CD14-positive monocyte (primary cell): ENCODE results near the gene ERF. TPM values are rescaled to one million over a fixed set of nuclear protein-coding genes. Genes with fewer than 3 reads are reported as not detected.

Source experiments
- DNase-seq, 3 donors: peaks; one replicate each; pipeline ENCODE4 v3.0.0-alpha.2; 2011 to 2022
- H2AFZ ChIP-seq: 2 replicates; pipeline ENCODE4 v1.6.0; 2012; ENCODE audit warnings: mild to moderate bottlenecking, low read depth, low read length, inconsistent platforms; ENCODE audit not compliant: insufficient read depth, poor library complexity, severe bottlenecking
- H3K27ac ChIP-seq, 2 donors: 1 replicate in 1 of 2; 2 replicates in 1 of 2; pipeline ENCODE4 v1.5.1; 2012 to 2013; ENCODE audit warnings: low read length in 2 of 2, control low read depth in 1 of 2, inconsistent platforms in 1 of 2, low read depth in 1 of 2, mild to moderate bottlenecking in 1 of 2
- H3K27me3 ChIP-seq, 2 donors: one replicate each; pipeline versions ENCODE4 v1.6.0 to v1.6.1; 2011 to 2013; ENCODE audit warnings: low read length in 2 of 2; ENCODE audit not compliant: control insufficient read depth in 2 of 2, insufficient read depth in 2 of 2
- H3K36me3 ChIP-seq, 2 donors: replicated peaks in 1 of 2; 1 replicate in 1 of 2; 2 replicates in 1 of 2; pipeline versions ENCODE4 v1.5.1 to v1.6.1; 2012 to 2013; ENCODE audit warnings: low read length in 2 of 2, control low read depth in 1 of 2, inconsistent platforms in 1 of 2, mild to moderate bottlenecking in 1 of 2; ENCODE audit not compliant: insufficient read depth in 2 of 2, control insufficient read depth in 1 of 2
- H3K4me1 ChIP-seq, 2 donors: 1 replicate in 1 of 2; 2 replicates in 1 of 2; pipeline versions ENCODE4 v1.5.1 to v1.6.1; 2012 to 2013; ENCODE audit warnings: low read length in 2 of 2, control low read depth in 1 of 2, inconsistent platforms in 1 of 2, mild to moderate bottlenecking in 1 of 2, moderate library complexity in 1 of 2; ENCODE audit not compliant: insufficient read depth in 2 of 2, control insufficient read depth in 1 of 2
- H3K4me2 ChIP-seq: replicated peaks from 2 replicates; pipeline ENCODE3; 2012; ENCODE audit warnings: low read length, moderate library complexity, mild to moderate bottlenecking; ENCODE audit not compliant: poor library complexity, severe bottlenecking; ENCODE audit errors: extremely low read depth
- H3K4me3 ChIP-seq, 3 experiments: fragments of 200-600 bp in 1 of 3; sonication (generic) in 1 of 3; replicated peaks in 1 of 3; 1 replicate in 2 of 3; 2 replicates in 1 of 3; pipeline ENCODE4 v1.5.1; 2011 to 2013; ENCODE audit warnings: low read length in 3 of 3, mild to moderate bottlenecking in 3 of 3, control low read depth in 2 of 3, low read depth in 2 of 3, inconsistent platforms in 1 of 3, moderate library complexity in 1 of 3
- H3K79me2 ChIP-seq: 2 replicates; pipeline ENCODE4 v1.6.0; 2012; ENCODE audit warnings: mild to moderate bottlenecking, control low read depth, inconsistent platforms, low read length, moderate library complexity; ENCODE audit not compliant: insufficient read depth
- H3K9ac ChIP-seq: 2 replicates; pipeline ENCODE4 v1.6.0; 2017; ENCODE audit warnings: low read length, mild to moderate bottlenecking; ENCODE audit not compliant: insufficient read depth, poor library complexity, severe bottlenecking
- H3K9me3 ChIP-seq, 2 donors: replicated peaks in 1 of 2; 1 replicate in 1 of 2; 2 replicates in 1 of 2; pipeline versions ENCODE4 v1.5.1 to v1.6.1; 2012 to 2013; ENCODE audit warnings: low read length in 2 of 2, control low read depth in 1 of 2; ENCODE audit not compliant: control insufficient read depth in 1 of 2, insufficient read depth in 1 of 2
- H4K20me1 ChIP-seq: 2 replicates; pipeline ENCODE4 v1.6.0; 2012; ENCODE audit warnings: mild to moderate bottlenecking, low read length, control low read depth, moderate library complexity; ENCODE audit not compliant: insufficient read depth
- H3K27ac Mint-ChIP-seq, 7 donors: one replicate each; pipeline ENCODE4 v1.8.0; 2020; ENCODE audit warnings: mild to moderate bottlenecking in 7 of 7, mixed read lengths in 7 of 7, moderate library complexity in 6 of 7, inconsistent platforms in 2 of 7
- H3K27me3 Mint-ChIP-seq, 3 donors: one replicate each; pipeline ENCODE4 v1.8.0; 2021 to 2022; ENCODE audit warnings: low read depth in 3 of 3, mild to moderate bottlenecking in 3 of 3, mixed read lengths in 3 of 3, moderate library complexity in 3 of 3, inconsistent platforms in 1 of 3
- H3K36me3 Mint-ChIP-seq, 2 donors: one replicate each; pipeline ENCODE4 v1.8.0; 2020; ENCODE audit warnings: mixed read lengths in 2 of 2, inconsistent platforms in 1 of 2, mild to moderate bottlenecking in 1 of 2
- H3K4me1 Mint-ChIP-seq: one replicate; pipeline ENCODE4 v1.8.0; 2020; ENCODE audit warnings: mild to moderate bottlenecking, mixed read lengths
- H3K4me3 Mint-ChIP-seq, 2 donors: one replicate each; pipeline ENCODE4 v1.8.0; 2020; ENCODE audit warnings: mild to moderate bottlenecking in 2 of 2, mixed read lengths in 2 of 2, moderate library complexity in 1 of 2
- H3K9me3 Mint-ChIP-seq, 7 donors: one replicate each; pipeline ENCODE4 v1.8.0; 2020 to 2022; ENCODE audit warnings: mixed read lengths in 7 of 7, mild to moderate bottlenecking in 6 of 7, moderate library complexity in 6 of 7, inconsistent platforms in 2 of 7
- WGBS: methylation state at CpG from one replicate; pipeline ENCODE4 v1.1.5; 2013; ENCODE audit warnings: missing lambda C conversion rate; ENCODE audit not compliant: insufficient coverage; 5-methylcytosine and 5-hydroxymethylcytosine counted together
- intact Hi-C, 2 donors: fragments of 100-400 bp; cut with micrococcal nuclease; formaldehyde crosslinking; loops; one replicate each; pipeline versions ENCODE4 v1.15.0 to v1.15.1; 2023
- polyA plus RNA-seq, 3 donors: library from polyadenylated mRNA; depleted of rRNA in 1 of 3; unstranded in 2 of 3; stranded (reverse) in 1 of 3; fragments of 300-500 nt in 2 of 3; fragments of >200 nt in 1 of 3; fragmentation: Illumina TruSeq in 2 of 3; gene quantifications; 1 replicate in 2 of 3; 2 replicates in 1 of 3; pipeline ENCODE4 v1.2.3, GENCODE V29; 2012 to 2021
- TF ChIP-seq, protein P1 (sequence below): fragments of 200-600 bp; IDR thresholded peaks from one replicate; pipeline ENCODE4 v1.8.0; 2022; ENCODE audit warnings: antibody characterized with exemption, mild to moderate bottlenecking

Gene ERF
- polyA plus RNA-seq, 3 donors = 2.3 to 42.6 (median 3.4) TPM

GRCh38 chr19:42198676-42199439 lies 56.1 kb downstream of the ERF start:
- peak overlapping the region; percentile 100 for H3K27ac Mint-ChIP-seq
- H3K4me1 Mint-ChIP-seq = peaks cover 84% of the 10 kb centered on the region
- Histone ChIP-seq H3K27me3 (no peaks in the 10 kb centered on the region), H3K27ac (peak overlapping the region; percentile 100), H4K20me1 (no peaks in the 10 kb centered on the region), H3K9ac (peak overlapping the region; percentile 98), H3K4me3 (peak overlapping the region; percentile 28 to 79 (median 54)), H3K4me2 (peak overlapping the region; percentile 91), H2AFZ (no peak overlapping the region), H3K36me3 (peaks cover 15 to 40% of the 10 kb centered on the region in 2 donors), H3K9me3 (peaks cover 0 to 3% of the 10 kb centered on the region in 2 donors), H3K79me2 (peaks cover 50% of the 10 kb centered on the region), H3K4me1 (peaks cover 83 to 84% of the 10 kb centered on the region in 2 donors)
- DNase-seq = no peak
- H3K9me3 Mint-ChIP-seq = peaks cover 3 to 13% (median 7%) of the 10 kb centered on the region in 7 donors
- intact Hi-C loops = loop anchor here (5.0 to 10.0 kb wide), 2 partner anchors 67 to 86 kb away; partner anchors contain the start of gene POU2F2 (in 1 of the 2)
- H3K36me3 Mint-ChIP-seq = peaks cover 56 to 68% of the 10 kb centered on the region in 2 donors
- WGBS = 0% methylated on average over 3 of the region's 7 CpGs
- peaks cover 0 to 5% (median 1%) of the 10 kb centered on the region in 3 donors for H3K27me3 Mint-ChIP-seq
- H3K4me3 Mint-ChIP-seq = peak overlapping the region; percentile 79 to 86
- TF ChIP-seq, protein P1, sequence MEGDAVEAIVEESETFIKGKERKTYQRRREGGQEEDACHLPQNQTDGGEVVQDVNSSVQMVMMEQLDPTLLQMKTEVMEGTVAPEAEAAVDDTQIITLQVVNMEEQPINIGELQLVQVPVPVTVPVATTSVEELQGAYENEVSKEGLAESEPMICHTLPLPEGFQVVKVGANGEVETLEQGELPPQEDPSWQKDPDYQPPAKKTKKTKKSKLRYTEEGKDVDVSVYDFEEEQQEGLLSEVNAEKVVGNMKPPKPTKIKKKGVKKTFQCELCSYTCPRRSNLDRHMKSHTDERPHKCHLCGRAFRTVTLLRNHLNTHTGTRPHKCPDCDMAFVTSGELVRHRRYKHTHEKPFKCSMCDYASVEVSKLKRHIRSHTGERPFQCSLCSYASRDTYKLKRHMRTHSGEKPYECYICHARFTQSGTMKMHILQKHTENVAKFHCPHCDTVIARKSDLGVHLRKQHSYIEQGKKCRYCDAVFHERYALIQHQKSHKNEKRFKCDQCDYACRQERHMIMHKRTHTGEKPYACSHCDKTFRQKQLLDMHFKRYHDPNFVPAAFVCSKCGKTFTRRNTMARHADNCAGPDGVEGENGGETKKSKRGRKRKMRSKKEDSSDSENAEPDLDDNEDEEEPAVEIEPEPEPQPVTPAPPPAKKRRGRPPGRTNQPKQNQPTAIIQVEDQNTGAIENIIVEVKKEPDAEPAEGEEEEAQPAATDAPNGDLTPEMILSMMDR = no peak

Other genes with a start within 250 kb of the ERF start
- under 1 TPM in 2 of 3 donors, not detected in 1; 0.12 to 0.28 TPM for gene GRIK5, start 184.9 kb downstream of the ERF start, polyA plus RNA-seq
- 1 to 10 TPM; 3.3 to 9.6 (median 4.9) TPM for gene ZNF574, start 179.0 kb downstream of the ERF start, polyA plus RNA-seq
- gene POU2F2, start 122.7 kb downstream of the ERF start, polyA plus RNA-seq = 100 to 1,000 TPM in 1 of 3 donors, 10 to 100 TPM in 2; 20.0 to 147 (median 28.2) TPM
- 100 to 1,000 TPM; 125 to 141 (median 133) TPM for gene DEDD2, start 37.5 kb downstream of the ERF start, polyA plus RNA-seq
- gene ZNF526, start 34.8 kb downstream of the ERF start, polyA plus RNA-seq = 1 to 10 TPM in 2 of 3 donors, under 1 TPM in 1; 0.96 to 3.4 (median 1.3) TPM
- 10 to 100 TPM; 12.3 to 47.2 (median 14.9) TPM for gene GSK3A, start 12.5 kb downstream of the ERF start, polyA plus RNA-seq
- gene CIC, start 14.1 kb upstream of the ERF start, polyA plus RNA-seq = 10 to 100 TPM in 1 of 3 donors, under 1 TPM in 2; 0.62 to 42.2 (median 0.87) TPM
- under 1 TPM; 0.35 to 0.51 (median 0.38) TPM for gene PRR19, start 47.0 kb upstream of the ERF start, polyA plus RNA-seq
- gene PAFAH1B3, start 47.5 kb upstream of the ERF start, polyA plus RNA-seq = 10 to 100 TPM; 15.3 to 18.7 (median 15.5) TPM
- not detected for gene TMEM145, start 58.2 kb upstream of the ERF start, polyA plus RNA-seq
- 1 to 10 TPM in 1 of 3 donors, under 1 TPM in 2; 0.15 to 2.7 (median 0.27) TPM for gene MEGF8, start 70.5 kb upstream of the ERF start, polyA plus RNA-seq
- 1 to 10 TPM in 2 of 3 donors, under 1 TPM in 1; 0.64 to 6.4 (median 3.4) TPM for gene CNFN, start 135.2 kb upstream of the ERF start, polyA plus RNA-seq
- gene LIPE, start 172.3 kb upstream of the ERF start, polyA plus RNA-seq = under 1 TPM in 1 of 3 donors, not detected in 2; 0.31 TPM
- gene CXCL17, start 187.8 kb upstream of the ERF start, polyA plus RNA-seq = not detected